Stimulated activated CD4-positive, alpha-beta T cell treated with anti-CD3 and anti-CD28 coated beads, Interleukin-15, amount 100 ng/mL, for 48 hours (primary cell): Measurements from ENCODE around the gene GMEB2.
"Not testable (repeated sequence)": the region's sequence is repeated elsewhere in the genome, so short reads cannot be mapped to it uniquely, and the experiment has no call there.

Experiments used
- DNase-seq, 2 donors: peaks; one replicate each; pipeline ENCODE4 v3.0.0-alpha.2; 2020; ENCODE audit warnings: low read depth in 2 of 2

The GMEB2 gene, protein sequence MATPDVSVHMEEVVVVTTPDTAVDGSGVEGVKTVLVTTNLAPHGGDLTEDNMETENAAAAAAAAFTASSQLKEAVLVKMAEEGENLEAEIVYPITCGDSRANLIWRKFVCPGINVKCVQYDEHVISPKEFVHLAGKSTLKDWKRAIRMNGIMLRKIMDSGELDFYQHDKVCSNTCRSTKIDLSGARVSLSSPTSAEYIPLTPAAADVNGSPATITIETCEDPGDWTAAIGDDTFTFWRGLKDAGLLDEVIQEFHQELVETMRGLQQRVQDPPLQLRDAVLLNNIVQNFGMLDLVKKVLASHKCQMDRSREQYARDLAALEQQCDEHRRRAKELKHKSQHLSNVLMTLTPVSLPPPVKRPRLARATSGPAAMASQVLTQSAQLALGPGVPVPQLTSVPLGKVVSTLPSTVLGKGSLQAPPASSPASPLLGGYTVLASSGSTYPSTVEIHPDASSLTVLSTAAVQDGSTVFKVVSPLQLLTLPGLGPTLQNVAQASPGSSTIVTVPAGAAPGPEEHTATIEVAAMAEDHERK

GRCh38 chr20:63626424-63627128 lies at the start of gene GMEB2:
Gene GMEB2, minus strand, starts transcription at chr20:63627101. Its CDS starts 7,704 bp downstream, at chr20:63619397.
- DNase-seq, result peak; percentile 52 to 67

- DNase-seq, result no peak
Measured at GRCh38 chr20:63675681-63676368, 48.9 kb upstream of the GMEB2 start.

DNA sequence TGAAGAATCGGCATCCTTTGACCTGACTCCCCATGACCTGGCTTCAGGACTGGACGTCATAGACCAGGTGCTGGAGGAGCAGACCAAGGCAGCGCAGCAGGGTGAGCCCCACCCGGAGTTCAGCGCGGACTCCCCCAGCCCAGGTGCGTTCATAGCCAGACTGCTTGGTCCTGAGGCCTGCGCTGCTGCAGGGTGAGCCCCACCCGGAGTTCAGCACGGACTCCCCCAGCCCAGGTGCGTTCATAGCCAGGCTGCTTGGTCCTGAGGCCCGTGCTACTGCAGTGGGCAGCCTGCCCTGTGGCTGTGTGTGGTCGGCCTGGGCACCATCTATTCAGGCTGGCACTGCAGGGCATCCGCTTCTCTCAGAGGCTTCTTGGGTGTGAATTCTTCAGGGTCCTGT lies 47.0 kb upstream of the GMEB2 start:
- no peak for DNase-seq

DNA sequence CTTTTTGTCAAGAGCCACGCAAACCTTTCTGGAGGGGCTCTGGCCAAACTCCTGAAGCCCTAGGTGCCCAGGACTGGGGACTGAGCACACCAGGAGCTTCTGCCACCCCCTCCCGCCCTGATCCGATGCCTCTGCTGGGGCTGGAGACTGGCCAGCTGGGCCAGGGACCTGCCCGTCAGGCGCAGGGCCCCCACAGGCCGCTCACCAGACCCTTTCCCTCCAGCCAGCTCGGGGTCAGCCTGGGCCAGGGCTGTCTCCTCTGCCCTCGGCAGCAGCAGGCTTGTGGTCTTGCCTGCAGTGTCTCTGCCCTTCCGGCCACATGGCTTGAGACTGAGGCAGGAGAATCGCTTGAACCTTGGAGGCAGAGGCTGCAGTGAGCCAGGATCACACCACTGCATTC lies 45.8 kb upstream of the GMEB2 start:
- no peak for DNase-seq

DNA sequence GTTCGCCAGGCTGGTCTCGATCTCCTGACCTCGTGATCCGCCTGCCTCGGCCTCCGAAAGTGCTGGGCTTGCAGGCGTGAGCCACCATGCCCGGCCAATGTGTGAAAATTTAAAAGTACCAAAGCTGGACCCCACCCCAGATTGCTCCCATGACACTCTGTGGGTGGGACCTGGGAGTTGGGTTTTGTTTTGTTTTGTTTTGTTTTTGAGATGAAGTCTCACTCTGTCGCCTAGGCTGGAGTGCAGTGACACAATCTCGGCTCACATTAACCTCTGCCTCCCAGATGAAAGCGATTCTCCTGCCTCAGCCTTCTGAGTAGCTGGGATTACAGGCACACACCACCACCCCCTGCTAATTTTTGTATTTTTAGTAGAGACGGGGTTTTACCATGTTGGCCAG lies 44.8 kb upstream of the GMEB2 start:
- DNase-seq, result not testable (repeated sequence)

DNA sequence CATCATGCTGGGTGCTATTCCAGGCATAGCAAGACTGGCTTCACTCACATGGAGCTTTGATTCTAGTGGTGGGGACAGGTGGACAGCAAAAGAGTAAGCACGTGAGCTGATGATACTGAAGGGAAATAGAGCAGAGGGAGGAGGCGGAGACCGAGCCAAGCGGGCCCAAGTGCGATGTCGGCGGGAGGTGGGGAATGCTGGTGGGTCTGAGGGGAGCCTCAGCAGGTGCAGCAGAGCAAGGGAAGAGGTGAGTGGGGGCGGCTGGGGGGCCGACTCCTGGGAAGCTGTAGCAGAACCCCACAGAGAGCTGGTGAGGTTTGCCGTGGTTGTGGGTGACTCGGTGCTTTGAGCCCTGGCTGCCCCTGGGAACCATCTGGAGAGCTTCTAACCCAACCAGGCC lies 41.5 kb upstream of the GMEB2 start:
- DNase-seq, result no peak

DNA sequence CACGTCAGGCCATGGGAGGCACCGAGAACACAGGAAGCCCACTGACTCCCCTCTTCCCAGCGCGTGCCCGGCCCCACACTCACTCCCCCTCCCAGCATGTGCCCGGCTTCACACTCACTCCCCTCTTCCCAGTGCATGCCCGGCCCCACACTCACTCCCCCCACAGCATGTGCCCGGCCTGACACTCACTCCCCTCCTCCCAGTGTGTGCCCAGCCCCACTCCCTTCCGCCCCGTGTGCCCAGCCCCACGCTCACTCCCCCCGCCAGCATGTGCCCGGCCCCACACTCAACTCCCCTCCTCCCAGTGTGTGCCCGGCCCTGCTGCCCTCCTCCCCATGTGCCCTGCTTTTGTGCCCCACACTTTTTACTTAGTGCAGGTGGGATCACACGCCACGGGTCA lies 41.0 kb upstream of the GMEB2 start:
- DNase-seq, result no peak

- DNase-seq, result no peak
Measured at GRCh38 chr20:63665708-63666107, 38.8 kb upstream of the GMEB2 start.

- DNase-seq, result no peak
Measured at GRCh38 chr20:63664861-63665594, 38.1 kb upstream of the GMEB2 start.

DNA sequence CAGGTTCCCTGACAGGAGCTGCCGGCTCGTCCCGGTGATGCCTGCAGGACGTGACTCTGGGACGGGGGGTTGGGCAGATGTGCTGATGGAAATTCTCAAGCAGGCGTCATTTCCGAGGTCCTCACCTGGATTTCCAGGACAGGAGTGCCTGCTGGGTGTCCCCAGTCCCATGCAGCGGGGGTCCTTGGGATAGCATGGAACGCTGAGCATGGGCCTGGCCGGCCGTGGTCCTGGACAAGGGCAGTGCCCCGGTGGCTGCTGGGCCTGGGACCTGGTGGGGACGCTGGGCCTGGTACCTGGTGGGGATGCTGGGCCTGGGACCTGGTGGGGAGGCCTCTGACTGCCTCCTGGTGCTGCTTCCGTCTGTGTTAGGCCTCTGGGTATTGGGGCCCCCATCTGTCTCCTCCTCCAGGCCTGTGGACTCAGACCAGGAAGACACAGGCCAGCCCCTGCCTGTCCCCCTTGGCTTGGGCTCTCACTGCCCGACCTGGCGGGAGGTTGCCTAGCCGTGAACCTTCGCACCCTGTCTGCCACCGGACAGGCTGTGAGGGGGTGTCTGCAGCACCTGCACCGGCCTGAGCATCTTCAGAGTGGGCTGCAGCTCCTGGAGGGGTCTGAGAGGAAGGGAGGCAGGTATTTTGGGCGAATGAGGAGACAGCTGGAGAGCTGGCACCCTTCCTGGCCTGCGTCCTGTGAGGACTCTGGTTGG lies 37.4 kb upstream of the GMEB2 start:
- DNase-seq, result no peak

- no peak for DNase-seq
Measured at GRCh38 chr20:63663332-63664066, 36.6 kb upstream of the GMEB2 start.

DNA sequence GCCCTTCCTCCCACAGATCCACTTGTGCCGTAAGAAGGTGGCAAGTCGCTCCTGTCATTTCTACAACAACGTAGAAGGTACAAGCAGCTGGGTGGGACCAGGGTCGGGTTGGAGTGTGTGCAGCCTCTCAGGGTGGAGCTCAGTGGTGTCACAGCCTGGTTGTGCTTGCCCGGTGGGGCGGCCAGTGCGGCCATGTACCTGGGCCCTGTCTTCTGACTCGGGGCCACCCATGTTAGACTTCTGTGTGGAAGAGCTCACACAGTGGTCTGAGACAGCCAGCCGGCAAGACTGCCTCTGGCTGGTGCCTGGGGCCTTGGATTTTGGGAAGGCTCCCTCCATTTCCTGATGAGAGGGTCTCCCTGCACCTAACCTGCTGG lies 35.9 kb upstream of the GMEB2 start:
- no peak for DNase-seq

GRCh38 chr20:63661959-63662812 lies 35.3 kb upstream of the GMEB2 start:
- no peak for DNase-seq

GRCh38 chr20:63661108-63661507 lies 34.2 kb upstream of the GMEB2 start:
- no peak for DNase-seq

GRCh38 chr20:63660622-63661021 lies 33.7 kb upstream of the GMEB2 start:
- no peak for DNase-seq

- not testable (repeated sequence) for DNase-seq
Measured at GRCh38 chr20:63660174-63660573, 33.3 kb upstream of the GMEB2 start.

DNA sequence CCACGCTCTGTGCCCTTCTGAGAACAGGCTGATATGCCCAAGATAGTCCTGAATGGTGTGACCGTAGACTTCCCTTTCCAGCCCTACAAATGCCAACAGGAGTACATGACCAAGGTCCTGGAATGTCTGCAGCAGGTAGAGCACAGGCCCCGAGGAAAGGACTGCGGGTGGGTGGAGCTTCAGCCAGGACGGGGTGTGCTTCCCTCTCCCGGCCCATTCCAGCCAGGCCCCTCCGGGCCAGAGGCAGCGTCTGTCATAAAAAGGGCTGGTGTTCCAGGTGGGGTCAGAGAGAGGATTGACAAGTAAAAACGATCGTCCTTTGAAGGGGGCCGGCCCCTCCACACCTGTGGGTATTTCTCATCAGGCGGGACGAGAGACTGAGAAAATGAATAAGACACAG lies 32.5 kb upstream of the GMEB2 start:
- no peak for DNase-seq

- no peak for DNase-seq
Measured at GRCh38 chr20:63658749-63659187, 31.9 kb upstream of the GMEB2 start.
